AG09309 (cell line): ENCODE results near the gene LAMA2.

Source experiments
- DNase-seq: peaks from one replicate; pipeline ENCODE4 v3.0.0-alpha.2; 2010; ENCODE audit warnings: low read depth
- H3K4me3 ChIP-seq: 2 replicates; pipeline ENCODE4 v1.5.1; 2011; ENCODE audit warnings: mild to moderate bottlenecking, low read depth, low read length, moderate library complexity; ENCODE audit not compliant: control insufficient read depth
- CTCF ChIP-seq: IDR thresholded peaks from 2 replicates; pipeline ENCODE4 v1.5.1; 2011; ENCODE audit warnings: mild to moderate bottlenecking, low read depth, low read length, inconsistent platforms; ENCODE audit not compliant: insufficient read depth, control insufficient read depth; ENCODE audit errors: missing control alignments

Gene LAMA2

GRCh38 chr6:129314575-129314974 is 431.6 kb downstream of the LAMA2 start:
- TF ChIP-seq CTCF: no peak
- no peak for DNase-seq
- no peak overlapping the region for H3K4me3 ChIP-seq

GRCh38 chr6:129317931-129318820 is 435.2 kb downstream of the LAMA2 start:
- peak; percentile 28 for DNase-seq

GRCh38 chr6:129320892-129321291 is 438.0 kb downstream of the LAMA2 start:
- no peak for DNase-seq
- no peak overlapping the region for H3K4me3 ChIP-seq
- TF ChIP-seq CTCF: no peak

More at GRCh38 chr6:129317931-129318820, 435.2 kb downstream of the LAMA2 start:
- H3K4me3 ChIP-seq: no peak overlapping the region
- TF ChIP-seq CTCF: no peak

- TF ChIP-seq CTCF: no peak
- DNase-seq: no peak
- no peak overlapping the region for H3K4me3 ChIP-seq
These were observed 438.4 kb downstream of the LAMA2 start for GRCh38 chr6:129321303-129321702.

GRCh38 chr6:129324345-129324744 is 441.4 kb downstream of the LAMA2 start:
- no peak for DNase-seq
- TF ChIP-seq CTCF: no peak

GRCh38 chr6:129329678-129330077 is 446.7 kb downstream of the LAMA2 start:
- no peak for TF ChIP-seq CTCF
- no peak for DNase-seq
- H3K4me3 ChIP-seq: no peak overlapping the region

More at GRCh38 chr6:129324345-129324744, 441.4 kb downstream of the LAMA2 start:
- H3K4me3 ChIP-seq: no peak overlapping the region
